HEK293T (cell line): ENCODE results near the gene TXNRD1.

Experiments
- CTCF ChIA-PET: fragments of 350-600 bp; formaldehyde crosslinking; extraction: SDS; loops from one replicate; lab custom pipeline; 2021; ENCODE audit warnings: antibody characterized with exemption, inconsistent platforms; lab: Yijun Ruan, JAX
- POLR2A ChIA-PET: fragments of 350-600 bp; formaldehyde crosslinking; extraction: SDS; loops from one replicate; lab custom pipeline; 2020; ENCODE audit warnings: antibody characterized with exemption, inconsistent platforms; lab: Yijun Ruan, JAX
- DNase-seq: peaks from one replicate; pipeline ENCODE4 v3.0.0; 2012; ENCODE audit warnings: mixed read lengths; ENCODE audit errors: extremely low spot score
- ARNT ChIP-seq: fragments of 450-650 bp; IDR thresholded peaks from 2 replicates; pipeline ENCODE4 v1.6.1; 2017; ENCODE audit warnings: mild to moderate bottlenecking
- BHLHE40 ChIP-seq: fragments of 450-650 bp; IDR thresholded peaks from 2 replicates; pipeline ENCODE4 v1.6.1; 2016; ENCODE audit warnings: mild to moderate bottlenecking, moderate library complexity, borderline replicate concordance
- CTBP1 ChIP-seq: fragments of 450-650 bp; IDR thresholded peaks from 2 replicates; pipeline ENCODE4 v1.6.1; 2016; ENCODE audit warnings: borderline replicate concordance
- ELF4 ChIP-seq: fragments of 450-650 bp; IDR thresholded peaks from 2 replicates; pipeline ENCODE4 v1.6.1; 2017; ENCODE audit warnings: antibody characterized with exemption
- FOXA1 ChIP-seq: fragments of 450-650 bp; IDR thresholded peaks from 2 replicates; pipeline ENCODE4 v1.6.1; 2016; ENCODE audit warnings: mild to moderate bottlenecking
- FOXK2 ChIP-seq: fragments of 450-650 bp; IDR thresholded peaks from 2 replicates; pipeline ENCODE4 v1.6.1; 2016; ENCODE audit warnings: mild to moderate bottlenecking
- FOXM1 ChIP-seq: fragments of 450-650 bp; IDR thresholded peaks from 2 replicates; pipeline ENCODE4 v1.6.1; 2017; ENCODE audit warnings: mild to moderate bottlenecking, borderline replicate concordance
- HDGF ChIP-seq: fragments of 450-650 bp; IDR thresholded peaks from 2 replicates; pipeline ENCODE4 v1.6.1; 2017; ENCODE audit warnings: antibody characterized with exemption, borderline replicate concordance
- L3MBTL2 ChIP-seq: fragments of 450-650 bp; conservative IDR thresholded peaks from 2 replicates; pipeline ENCODE4 v1.6.1; 2016; ENCODE audit warnings: mild to moderate bottlenecking
- LEF1 ChIP-seq: fragments of 450-650 bp; IDR thresholded peaks from 2 replicates; pipeline ENCODE4 v1.6.1; 2017; ENCODE audit warnings: mild to moderate bottlenecking, borderline replicate concordance
- NFRKB ChIP-seq: fragments of 450-650 bp; IDR thresholded peaks from 2 replicates; pipeline ENCODE4 v1.6.1; 2016; ENCODE audit warnings: mild to moderate bottlenecking, moderate library complexity
- SP1 ChIP-seq: fragments of 450-650 bp; IDR thresholded peaks from 2 replicates; pipeline ENCODE4 v1.6.1; 2017
- SUZ12 ChIP-seq: fragments of 450-650 bp; IDR thresholded peaks from 2 replicates; pipeline ENCODE4 v1.6.1; 2016; ENCODE audit warnings: mild to moderate bottlenecking
- TARDBP ChIP-seq: fragments of 450-650 bp; IDR thresholded peaks from 2 replicates; pipeline ENCODE4 v1.6.1; 2016
- ZNF384 ChIP-seq: fragments of 450-650 bp; IDR thresholded peaks from 2 replicates; pipeline ENCODE4 v1.6.1; 2016
- TF ChIP-seq, protein P1 (sequence below): fragments of 450-650 bp; IDR thresholded peaks from 2 replicates; pipeline ENCODE4 v1.6.1; 2016

The TXNRD1 gene

DNA sequence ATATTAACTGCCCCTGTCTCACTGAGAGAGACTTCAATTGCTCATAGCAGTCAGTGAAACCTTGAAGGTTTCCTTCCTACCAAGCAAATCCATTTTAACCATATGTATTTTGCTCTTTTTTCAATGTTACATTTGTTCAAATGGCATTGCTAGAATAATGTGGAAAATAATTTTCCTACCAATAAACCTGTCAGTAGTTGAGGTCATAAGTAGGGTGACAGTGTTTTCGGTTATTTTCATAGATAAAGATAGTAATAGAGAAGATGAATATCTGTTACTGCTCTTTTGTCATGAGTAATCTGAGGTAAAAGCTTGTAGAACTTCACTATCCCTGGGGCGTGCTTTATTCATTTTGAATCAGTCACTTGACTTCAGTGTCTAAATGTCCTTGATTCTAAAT, 120.5 kb downstream of the TXNRD1 start:
- POLR2A ChIA-PET = no interaction called here
- CTCF ChIA-PET = no interaction called here
- TF ChIP-seq SP1 (no peak), NFRKB (no peak), FOXA1 (no peak), LEF1 (no peak), TARDBP (no peak), FOXM1 (no peak), CTBP1 (no peak), ARNT (no peak), HDGF (no peak)
- TF ChIP-seq, protein P1, sequence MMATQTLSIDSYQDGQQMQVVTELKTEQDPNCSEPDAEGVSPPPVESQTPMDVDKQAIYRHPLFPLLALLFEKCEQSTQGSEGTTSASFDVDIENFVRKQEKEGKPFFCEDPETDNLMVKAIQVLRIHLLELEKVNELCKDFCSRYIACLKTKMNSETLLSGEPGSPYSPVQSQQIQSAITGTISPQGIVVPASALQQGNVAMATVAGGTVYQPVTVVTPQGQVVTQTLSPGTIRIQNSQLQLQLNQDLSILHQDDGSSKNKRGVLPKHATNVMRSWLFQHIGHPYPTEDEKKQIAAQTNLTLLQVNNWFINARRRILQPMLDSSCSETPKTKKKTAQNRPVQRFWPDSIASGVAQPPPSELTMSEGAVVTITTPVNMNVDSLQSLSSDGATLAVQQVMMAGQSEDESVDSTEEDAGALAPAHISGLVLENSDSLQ = no peak
- DNase-seq = no peak

DNA sequence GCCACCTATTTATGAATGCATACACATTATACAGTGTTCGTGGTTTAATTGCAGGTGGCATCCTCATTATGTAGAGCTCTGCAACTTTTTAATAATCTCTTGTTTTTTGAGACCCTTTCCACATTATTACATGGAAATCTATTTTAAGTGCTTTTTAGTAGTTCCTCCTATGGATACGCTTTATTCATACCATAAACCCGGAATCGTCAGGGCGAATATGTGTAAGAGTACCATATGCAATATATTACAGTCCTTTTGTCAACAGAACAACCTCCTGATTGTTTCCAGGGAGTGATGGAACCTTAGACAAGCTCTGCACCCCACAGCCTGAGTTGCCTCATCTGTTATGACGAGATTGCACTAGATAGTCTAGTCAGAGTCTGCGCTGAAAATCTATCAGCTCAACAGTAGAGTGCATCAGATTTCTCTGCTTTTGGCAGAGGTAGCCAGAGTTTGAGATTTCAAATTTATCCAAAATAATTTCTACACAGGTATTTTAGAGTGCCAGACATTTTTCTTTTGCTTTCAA, 121.5 kb downstream of the TXNRD1 start:
- POLR2A ChIA-PET = no interaction called here

GRCh38 chr12:104339663-104340062, 124.1 kb downstream of the TXNRD1 start:
- no peak for DNase-seq
- no peak for TF ChIP-seq NFRKB
- no peak for TF ChIP-seq ZNF384
- TF ChIP-seq, protein P1 = no peak
- TF ChIP-seq FOXA1 = no peak
- TF ChIP-seq CTBP1 = no peak
- no peak for TF ChIP-seq SUZ12
- TF ChIP-seq FOXM1 = no peak
- TF ChIP-seq BHLHE40 = no peak
- TF ChIP-seq ELF4 = no peak
- TF ChIP-seq ARNT = no peak
- TF ChIP-seq TARDBP = no peak
- TF ChIP-seq L3MBTL2 = no peak
- no peak for TF ChIP-seq SP1
- no peak for TF ChIP-seq FOXK2
- TF ChIP-seq HDGF = no peak
- TF ChIP-seq LEF1 = no peak
- ChIA-PET POLR2A (no interaction called here), CTCF (no interaction called here)

More for the DNA sequence above, 121.5 kb downstream of the TXNRD1 start:
- DNase-seq = no peak
- TF ChIP-seq CTBP1 (no peak), FOXK2 (no peak), ARNT (no peak), ELF4 (no peak), BHLHE40 (no peak), NFRKB (no peak), TARDBP (no peak), SUZ12 (no peak), SP1 (no peak), FOXA1 (no peak)
- CTCF ChIA-PET = no interaction called here

GRCh38 chr12:104340177-104340576, 124.6 kb downstream of the TXNRD1 start:
- TF ChIP-seq, protein P1 = no peak
- TF ChIP-seq ZNF384 (no peak), FOXA1 (no peak), HDGF (no peak), SUZ12 (no peak), ARNT (no peak), NFRKB (no peak), TARDBP (no peak), BHLHE40 (no peak), FOXK2 (no peak), FOXM1 (no peak), LEF1 (no peak)
- CTCF ChIA-PET = no interaction called here

GRCh38 chr12:104340925-104341611, 125.5 kb downstream of the TXNRD1 start:
- ChIA-PET CTCF (no interaction called here), POLR2A (no interaction called here)
- no peak for DNase-seq
- TF ChIP-seq CTBP1 (no peak), FOXM1 (no peak), HDGF (no peak), ARNT (no peak), FOXK2 (no peak), SUZ12 (no peak), TARDBP (no peak), NFRKB (no peak), BHLHE40 (no peak), FOXA1 (no peak), LEF1 (no peak), ZNF384 (no peak), L3MBTL2 (no peak), SP1 (no peak), ELF4 (no peak)
- TF ChIP-seq, protein P1 = no peak

More at GRCh38 chr12:104340177-104340576, 124.6 kb downstream of the TXNRD1 start:
- POLR2A ChIA-PET = no interaction called here
- DNase-seq = no peak
